UCSD-AML1 (cell line): ENCODE data around the gene FBLN2.

Experiments
- DNase-seq: peaks from one replicate; lab custom pipeline; 2025; ENCODE audit not compliant: unreplicated experiment; lab: John Stamatoyannopoulos, UW

The FBLN2 gene

DNA sequence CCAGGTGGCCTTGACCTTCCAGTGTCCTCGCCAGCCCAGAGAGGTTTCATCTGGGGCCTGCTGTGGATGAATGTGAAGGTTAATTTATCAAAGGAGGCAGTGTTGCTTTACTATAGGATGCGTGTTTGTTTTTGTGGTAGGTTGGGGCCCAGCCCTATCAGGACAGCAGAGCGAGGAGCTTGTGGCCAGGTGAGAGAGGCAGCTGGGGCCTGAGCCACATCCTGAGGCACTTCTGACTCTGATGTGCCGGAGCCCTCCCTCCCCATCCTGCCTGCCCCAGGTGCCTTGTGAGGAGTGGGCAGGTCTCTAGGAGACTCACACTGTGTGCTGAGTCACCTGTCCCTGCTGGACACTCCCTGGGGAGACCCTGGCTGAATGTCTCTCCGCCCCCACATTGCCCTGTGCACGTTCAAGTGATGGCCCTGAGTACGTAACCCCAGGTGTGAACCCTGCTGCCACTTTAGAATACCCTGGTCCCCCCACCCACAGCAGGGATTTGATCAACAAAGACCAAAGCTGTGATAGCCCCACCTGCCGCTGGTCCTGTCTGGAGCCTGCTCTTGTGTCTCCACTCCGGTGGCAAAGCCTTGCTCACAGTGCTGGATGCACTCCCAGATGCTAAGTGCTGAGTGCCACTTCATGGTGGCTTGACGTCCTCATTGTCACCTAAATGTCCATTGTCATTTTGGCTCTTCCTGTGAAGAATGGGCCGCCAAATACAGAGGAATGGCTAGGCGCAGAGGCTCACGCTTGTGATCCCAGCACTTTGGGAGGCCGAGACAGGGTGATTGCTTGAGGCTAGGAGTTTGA lies 16.0 kb downstream of the FBLN2 start:
- no peak for DNase-seq

DNA sequence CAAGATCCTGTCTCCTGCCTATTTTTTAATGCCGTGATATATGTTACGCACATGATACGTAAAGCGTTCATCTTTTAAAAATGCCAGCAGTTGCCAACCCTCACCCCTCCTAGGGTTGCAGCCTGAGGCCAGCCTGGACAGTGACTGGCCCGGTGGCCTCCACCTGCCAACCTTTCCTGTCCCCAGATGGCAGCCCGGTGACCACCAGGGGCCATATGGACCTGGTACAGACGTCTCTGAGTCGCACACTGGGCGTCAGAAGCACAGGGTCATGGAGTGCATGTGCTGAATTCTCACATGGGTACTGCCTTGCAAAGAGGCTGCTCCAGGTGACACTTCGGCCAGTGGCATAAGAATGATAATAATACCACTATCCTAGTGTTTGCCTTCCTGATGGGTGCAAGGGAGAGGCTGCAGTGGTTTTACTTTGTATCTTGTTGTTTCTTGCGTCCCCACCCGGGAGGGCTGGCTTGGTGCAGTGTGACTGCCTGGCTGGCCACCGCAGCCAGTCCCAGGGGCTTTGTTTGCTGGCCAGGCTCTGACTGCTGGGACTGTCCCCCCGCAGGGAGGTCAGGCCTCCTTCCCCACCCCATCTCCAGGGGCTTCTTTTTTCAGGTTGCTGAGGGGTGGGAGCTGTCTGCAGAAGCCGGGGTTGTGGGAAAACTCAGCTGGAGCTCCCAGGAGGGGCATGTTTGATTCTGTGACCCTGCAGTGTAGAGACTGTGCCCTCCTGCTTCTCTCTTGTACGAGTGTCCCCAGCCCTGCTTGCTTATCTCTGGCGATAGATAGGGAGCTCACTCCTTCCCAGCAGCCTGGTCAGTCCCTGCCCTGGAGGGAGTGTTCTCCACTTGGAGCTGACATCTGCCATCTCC lies 16.9 kb downstream of the FBLN2 start:
- DNase-seq: no peak

DNA sequence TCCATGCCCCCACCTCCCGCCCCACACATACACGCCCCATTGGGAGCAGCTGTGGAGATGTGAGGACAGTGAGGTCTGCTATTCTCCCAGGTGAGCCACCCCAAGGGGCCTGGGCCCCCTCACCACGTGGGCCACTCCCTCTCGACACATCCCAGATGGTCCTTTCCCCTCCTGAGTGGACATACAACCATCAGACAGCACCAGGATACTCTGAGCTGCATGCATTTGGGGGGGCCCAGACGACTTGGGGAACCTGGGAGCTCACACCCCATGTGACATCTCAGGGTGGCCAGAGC lies 17.5 kb downstream of the FBLN2 start:
- no peak for DNase-seq

DNA sequence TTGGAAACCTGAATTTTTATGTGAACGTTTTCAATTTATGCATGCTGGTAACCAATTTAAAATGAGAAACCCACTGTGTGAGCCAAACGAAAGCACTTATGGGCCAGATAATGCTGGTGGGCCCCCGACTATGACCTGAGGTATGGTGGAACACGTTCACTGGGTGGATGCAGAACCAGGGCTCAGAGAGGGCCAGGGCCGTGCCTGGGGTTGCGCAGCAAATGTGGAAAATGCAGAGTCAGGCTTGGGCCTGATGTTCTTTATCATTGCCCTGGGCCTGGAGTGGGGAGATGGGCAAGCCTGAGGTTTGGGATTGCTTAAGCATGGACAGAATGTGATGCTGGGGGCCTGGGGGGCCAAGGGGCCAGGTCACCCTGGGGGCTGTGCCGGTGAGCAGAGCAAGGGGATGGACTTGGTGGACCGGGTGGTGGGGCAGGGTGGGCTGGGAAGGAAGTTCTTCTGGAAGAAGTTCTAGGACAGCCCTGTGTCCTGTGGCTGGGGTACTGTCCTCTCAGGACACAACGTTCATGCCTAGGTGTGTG lies 17.9 kb downstream of the FBLN2 start:
- no peak for DNase-seq

DNA sequence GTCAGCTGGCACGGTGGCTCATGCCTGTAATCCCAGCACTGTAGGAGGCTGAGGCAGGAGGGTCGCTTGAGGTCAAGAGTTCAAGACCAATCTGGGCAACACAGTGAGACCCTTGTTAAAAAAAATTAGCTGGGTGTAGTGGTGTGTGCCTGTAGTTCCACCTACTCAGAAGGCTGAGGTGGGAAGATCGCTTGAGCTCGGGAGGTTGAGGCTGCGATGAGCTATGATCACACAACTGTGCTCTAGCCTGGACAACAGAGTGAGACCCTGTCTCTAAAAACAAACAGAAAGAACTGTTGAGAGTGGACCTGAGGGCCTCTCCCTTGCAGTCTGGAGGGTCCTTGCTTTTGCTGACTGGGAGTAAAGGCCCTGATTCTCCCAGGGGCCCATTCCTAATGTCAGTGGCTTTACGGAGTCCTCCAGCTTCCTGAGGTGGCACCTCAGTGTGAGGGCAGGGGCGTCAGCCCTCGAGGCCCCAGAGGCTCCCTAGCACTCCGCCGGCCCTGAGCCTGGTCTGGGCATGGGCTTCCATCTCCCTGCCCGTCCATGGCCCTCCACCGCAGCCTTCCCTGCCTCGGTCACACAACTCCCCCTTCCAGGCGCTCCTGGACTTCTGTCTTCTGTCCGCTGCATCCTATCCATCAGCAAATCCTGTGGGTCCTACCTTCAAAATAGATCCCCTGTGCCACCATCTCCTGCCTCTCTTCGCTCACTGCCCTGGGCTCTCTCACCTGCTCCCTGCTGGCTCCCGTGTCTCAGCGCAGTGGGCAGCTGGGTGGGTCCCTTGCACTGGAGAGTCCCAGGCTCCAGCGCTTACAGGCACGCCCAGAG lies 19.0 kb downstream of the FBLN2 start:
- no peak for DNase-seq

DNA sequence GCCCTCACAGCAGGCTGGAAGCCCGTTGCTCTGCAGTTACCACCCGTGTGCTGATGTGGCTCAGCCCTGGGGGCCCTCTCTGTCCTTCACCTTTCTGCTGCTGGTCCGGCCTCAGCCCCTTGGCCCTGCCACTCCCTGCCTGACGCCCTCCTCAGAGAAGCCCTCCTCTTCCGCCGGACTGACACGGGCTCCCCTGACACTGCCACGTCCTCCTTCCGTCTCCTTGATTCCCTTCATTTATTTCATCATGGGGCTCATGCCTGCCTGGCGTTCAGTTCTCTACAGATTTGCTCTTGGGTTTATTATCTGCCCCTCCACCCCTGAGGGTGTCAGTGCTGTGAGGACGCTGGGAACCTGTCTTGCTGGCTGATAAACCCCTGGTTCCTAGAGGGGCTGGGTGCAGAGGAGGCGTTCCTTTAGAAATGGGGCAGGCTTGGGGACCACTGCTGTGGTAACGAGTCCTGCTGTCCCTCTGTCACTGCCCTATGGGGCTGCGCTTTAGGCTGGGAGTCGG lies 19.6 kb downstream of the FBLN2 start:
- no peak for DNase-seq

DNA sequence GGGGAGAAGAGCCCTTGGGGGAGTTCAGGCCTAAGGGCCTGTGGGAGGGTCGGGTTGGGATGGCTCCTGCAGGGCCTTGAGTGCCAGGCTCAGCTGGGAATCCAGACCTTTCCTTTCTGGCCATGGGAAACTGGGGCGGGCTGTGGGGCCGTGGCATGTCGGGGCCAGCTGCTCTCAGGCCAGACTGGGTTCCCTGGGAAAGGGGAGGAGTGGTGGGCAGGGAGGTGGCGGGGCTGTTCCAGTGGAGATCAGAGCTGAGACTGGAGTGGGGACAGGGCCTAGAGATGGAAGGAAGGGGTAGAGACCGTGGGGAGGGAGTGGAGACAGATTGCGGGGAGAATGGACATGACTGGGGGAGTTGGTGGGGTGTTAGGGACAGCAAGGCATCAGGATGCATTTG lies 20.3 kb downstream of the FBLN2 start:
- DNase-seq: no peak

DNA sequence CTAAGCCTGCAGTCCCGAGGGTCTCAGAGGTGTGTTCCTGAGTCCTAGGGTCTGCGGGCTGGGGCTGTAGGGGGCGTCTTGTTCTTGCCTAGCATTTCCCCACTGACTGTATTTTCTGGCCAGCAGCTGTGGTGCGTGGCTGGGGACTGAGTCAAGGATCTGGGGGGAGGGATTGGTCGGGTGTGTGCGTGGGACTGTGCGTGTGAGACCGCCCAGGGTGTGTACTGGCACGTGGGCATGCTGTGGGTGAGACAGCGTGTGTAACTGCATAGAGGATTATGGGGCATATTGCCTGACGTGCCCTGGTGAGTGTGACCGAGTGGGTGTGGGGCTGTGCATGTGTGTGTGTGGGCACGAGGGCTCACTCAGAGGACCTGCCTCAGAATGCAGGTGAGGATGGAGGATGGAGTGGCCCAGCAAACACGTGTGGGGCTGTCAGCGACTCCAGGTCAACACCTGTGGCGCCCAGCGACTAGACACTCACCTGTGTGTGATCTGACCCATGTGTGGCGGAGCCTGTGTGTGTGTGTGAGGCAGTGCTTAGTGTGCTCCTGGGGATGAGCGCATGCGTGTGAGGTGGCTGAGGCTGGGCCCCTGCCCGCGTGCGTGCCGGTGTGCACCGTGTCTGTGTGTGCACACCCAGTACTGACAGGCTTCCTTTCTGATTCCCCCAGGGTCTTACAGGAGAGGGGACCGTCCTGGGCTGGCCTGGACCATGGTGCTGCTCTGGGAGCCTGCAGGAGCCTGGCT lies 20.9 kb downstream of the FBLN2 start:
- no peak for DNase-seq

DNA sequence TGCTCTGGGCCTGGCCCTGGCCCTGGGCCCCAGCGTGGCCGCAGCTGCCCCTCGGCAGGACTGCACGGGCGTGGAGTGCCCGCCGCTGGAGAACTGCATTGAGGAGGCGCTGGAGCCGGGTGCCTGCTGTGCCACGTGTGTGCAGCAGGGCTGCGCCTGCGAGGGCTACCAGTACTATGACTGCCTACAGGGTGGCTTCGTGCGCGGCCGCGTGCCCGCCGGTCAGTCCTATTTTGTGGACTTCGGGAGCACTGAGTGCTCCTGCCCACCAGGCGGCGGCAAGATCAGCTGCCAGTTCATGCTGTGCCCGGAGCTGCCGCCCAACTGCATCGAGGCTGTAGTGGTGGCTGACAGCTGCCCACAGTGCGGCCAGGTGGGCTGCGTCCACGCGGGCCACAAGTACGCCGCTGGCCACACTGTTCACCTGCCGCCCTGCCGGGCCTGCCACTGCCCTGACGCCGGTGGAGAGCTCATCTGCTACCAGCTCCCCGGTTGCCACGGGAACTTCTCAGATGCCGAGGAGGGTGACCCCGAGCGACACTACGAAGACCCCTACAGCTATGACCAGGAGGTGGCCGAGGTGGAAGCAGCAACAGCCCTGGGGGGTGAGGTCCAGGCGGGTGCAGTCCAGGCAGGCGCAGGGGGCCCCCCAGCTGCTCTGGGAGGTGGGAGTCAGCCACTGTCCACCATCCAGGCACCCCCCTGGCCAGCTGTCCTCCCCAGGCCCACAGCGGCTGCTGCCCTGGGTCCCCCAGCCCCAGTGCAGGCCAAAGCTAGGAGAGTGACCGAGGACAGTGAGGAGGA lies 21.7 kb downstream of the FBLN2 start:
- no peak for DNase-seq

DNA sequence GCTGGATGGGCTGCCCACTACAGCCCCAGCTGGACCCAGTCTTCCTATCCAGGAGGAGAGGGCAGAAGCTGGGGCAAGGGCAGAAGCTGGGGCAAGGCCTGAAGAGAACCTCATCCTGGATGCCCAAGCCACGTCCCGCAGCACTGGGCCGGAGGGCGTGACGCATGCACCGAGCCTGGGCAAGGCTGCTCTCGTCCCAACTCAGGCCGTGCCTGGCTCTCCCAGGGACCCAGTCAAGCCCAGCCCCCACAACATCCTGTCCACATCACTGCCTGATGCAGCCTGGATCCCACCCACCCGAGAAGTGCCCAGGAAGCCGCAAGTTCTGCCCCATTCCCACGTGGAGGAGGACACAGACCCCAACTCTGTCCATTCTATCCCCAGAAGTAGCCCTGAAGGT lies 22.3 kb downstream of the FBLN2 start:
- DNase-seq: no peak

DNA sequence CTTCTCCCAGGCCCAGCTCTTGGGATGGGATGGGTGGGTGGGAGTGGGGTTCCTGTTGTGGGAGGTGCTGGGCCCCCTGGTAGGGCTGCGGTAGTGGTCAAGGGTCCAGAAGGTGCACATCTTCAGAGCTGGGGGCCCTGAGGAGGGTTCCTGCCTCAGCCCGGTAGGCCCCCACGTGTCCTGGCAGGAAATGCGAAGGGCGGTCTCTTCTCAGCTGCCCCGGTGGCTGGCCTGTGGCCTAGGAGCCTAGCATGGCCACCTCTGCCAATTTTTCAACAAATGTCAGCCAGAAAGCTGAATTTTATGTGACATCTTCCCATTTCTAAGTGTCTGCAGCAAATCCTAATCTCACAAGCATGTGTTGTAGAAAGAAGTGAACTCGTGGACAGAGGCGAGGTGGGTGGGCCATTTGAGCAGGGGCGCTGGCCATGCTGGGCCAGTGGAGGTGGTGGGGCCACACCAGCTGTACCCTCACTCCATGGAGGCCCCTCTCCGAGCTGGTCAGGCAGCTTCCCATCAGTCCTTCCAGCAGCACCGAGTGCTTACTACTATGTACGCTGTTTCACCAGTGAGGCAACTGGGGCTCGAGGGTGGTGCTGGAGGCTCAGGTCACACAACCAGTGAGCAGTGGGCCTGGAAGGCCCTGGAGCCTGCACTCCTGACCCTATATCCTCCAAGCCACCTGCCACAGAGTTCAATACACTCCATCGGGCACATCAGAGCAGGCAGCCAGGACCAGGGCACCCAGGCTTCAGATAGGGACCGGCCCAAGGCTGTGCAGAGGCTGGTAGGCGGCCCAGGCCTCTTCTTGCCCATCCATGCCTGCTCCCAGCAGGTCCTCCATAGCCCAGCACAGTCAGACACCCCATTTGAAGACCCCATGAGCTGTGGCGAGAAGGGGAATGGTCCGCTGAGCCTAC lies 23.2 kb downstream of the FBLN2 start:
- DNase-seq: no peak

DNA sequence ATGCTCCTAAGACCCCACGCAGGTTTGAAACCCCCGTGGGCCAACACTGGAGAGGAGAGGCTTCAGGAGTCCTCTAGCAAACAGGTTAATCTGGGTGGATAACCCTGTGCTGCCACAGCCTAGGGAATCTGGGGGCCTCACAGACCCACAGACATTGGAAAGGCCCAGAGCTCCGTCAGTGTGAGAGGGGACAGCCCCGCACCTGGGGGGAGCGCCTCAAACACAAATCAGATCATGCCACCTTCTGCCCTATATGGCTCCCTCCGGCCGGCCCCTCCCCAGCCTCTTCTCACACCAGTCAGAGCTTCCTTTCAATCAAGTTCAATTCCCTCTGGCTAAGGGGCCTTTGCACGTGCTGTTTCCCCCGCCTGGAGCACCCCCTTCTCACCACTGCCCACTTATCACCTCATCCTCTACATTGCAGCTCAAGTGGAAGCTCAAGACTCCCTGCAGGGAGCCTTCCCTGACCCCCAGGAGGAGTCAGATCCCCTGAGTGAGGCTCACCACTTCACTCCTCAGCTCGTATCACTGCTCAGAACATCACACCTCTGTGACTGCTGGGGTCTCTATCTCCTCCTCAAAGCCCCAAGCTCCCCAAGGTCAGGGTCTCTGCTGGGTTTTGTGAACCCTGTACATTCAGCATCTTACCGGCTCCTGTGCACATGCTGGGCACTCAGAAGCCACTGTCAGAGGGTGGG lies 24.1 kb downstream of the FBLN2 start:
- DNase-seq: no peak

DNA sequence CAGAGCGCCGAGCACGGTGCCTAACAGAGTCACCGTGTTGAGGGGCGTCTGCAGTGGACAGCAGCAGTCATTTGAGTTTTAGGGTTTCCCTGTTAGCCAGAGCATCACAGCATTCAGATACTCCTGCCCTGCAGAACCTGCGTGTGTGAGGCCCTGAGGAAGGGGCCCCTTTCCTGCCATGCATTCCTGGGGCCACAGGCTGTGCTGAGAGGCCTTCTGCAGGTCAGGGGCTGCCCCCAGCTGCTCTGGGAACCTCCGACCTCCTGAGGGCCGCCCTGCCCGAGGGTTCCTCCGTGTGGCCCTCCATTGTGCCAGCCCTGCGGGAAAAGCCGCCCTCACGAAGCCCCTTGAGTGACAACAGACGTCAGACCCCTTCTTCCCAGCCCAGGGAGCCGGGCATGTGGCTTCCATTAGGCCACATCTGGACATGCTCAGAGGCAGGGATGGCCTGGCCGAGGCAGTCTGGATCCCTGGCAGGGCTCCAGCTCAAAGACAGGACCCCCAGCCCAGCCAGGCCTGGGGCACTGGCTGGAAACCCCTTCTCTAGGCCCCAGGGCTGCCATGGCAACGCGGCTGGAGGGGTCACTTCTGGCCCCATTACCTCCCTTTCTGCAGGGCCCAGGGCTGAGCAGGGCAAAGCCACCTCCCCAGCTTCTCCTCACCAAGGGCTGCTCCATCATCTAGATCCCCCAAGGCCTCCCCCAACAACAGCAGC lies 25.3 kb downstream of the FBLN2 start:
- no peak for DNase-seq

DNA sequence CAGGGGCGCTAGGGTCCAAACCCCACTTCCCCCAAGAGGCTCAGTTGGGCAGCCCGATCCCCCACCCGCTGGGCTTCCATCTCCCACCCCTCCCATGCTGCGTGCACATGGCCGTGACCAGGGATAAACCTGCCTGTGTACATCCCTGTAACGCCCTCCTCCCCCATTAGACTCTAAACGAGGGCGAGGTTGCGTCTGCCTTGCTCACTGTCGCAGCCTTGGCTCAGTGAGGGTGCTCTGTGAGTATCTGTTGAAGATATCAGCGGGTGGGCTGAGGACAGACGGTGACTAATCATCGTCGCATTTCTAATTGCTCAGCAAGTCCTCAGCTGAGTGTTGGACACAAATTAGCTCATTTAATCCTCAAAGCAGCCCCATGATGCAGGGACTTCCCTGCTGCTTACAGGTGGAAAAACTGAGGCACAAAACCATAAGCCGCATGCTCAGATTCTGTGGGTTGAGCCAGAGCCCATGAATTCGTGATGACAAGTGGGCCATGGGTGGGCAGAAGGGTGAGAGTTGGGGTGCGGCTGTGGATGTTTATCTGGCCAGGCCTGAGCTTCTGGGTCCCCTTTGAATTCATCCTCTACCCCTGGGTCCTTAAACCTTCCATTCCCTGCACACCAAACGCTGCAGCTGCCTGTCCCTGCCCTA lies 26.0 kb downstream of the FBLN2 start:
- no peak for DNase-seq

DNA sequence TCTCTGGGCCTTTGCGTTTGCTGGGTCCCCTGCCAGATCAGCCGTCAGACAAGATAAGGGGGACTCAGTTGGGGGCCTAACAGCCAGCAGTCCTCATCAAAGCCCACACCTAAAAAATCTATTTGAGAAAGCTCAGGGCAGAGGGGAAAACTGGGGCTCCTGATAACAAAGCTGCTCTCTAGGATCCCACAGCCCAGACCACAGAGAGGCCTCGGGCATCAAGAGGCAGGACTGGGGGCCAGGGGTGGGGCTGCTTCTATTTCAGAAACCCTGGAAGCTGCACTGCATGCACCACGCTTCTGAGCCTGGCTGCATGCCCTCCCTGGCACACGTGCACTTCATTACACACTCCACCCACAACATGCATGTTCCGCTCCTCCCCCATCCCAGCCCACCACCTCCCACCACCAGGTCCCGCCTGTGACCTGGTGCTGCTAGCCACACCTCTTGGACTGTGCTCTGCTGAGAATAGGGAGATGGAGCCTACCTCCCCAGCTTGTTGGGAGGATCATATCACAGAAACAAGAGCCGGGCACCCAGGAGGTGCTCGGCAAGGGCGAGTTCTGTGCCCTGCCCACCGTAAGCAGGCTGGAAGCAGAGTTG lies 26.6 kb downstream of the FBLN2 start:
- DNase-seq: no peak
